Thymus (tissue), 11 donors: ENCODE results near the gene TNNT1. TPM values are rescaled to one million over a fixed set of nuclear protein-coding genes. Genes with fewer than 3 reads are reported as not detected.

Experiments used
- DNase-seq, 9 donors: peaks; one replicate each; pipeline ENCODE4 v3.0.0-alpha.2; 2013; ENCODE audit warnings: low spot score in 9 of 9, low read depth in 6 of 9, missing footprints in 1 of 9
- H3K27ac ChIP-seq, 2 donors: one replicate each; pipeline ENCODE4 v1.5.1; 2013; ENCODE audit warnings: control low read depth in 1 of 2, low read depth in 1 of 2, low read length in 1 of 2, mild to moderate bottlenecking in 1 of 2, moderate library complexity in 1 of 2
- H3K27me3 ChIP-seq, 2 donors: one replicate each; pipeline ENCODE4 v1.5.1; 2013; ENCODE audit warnings: low read length in 1 of 2; ENCODE audit not compliant: control insufficient read depth in 2 of 2, insufficient read depth in 1 of 2
- H3K36me3 ChIP-seq, 2 donors: one replicate each; pipeline ENCODE4 v1.5.1; 2013; ENCODE audit warnings: low read length in 1 of 2, mild to moderate bottlenecking in 1 of 2, moderate library complexity in 1 of 2; ENCODE audit not compliant: control insufficient read depth in 2 of 2, insufficient read depth in 2 of 2
- H3K4me1 ChIP-seq, 2 donors: one replicate each; pipeline ENCODE4 v1.5.1; 2013; ENCODE audit warnings: low read length in 2 of 2; ENCODE audit not compliant: control insufficient read depth in 2 of 2, insufficient read depth in 2 of 2
- H3K4me3 ChIP-seq, 2 donors: one replicate each; pipeline ENCODE4 v1.5.1; 2013; ENCODE audit warnings: low read length in 2 of 2, control low read depth in 1 of 2, mild to moderate bottlenecking in 1 of 2
- H3K9me3 ChIP-seq, 2 donors: one replicate each; pipeline ENCODE4 v1.5.1; 2013; ENCODE audit warnings: low read length in 1 of 2, mild to moderate bottlenecking in 1 of 2; ENCODE audit not compliant: control insufficient read depth in 2 of 2, insufficient read depth in 1 of 2
- WGBS: extraction: QIAGEN DNeasy Blood & Tissue Kit; methylation state at CpG from one replicate; pipeline ENCODE4 v1.1.7; 2013; 5-methylcytosine and 5-hydroxymethylcytosine counted together
- polyA plus RNA-seq: library from polyadenylated mRNA; stranded (reverse); fragments of 200-250 nt; gene quantifications from one replicate; pipeline ENCODE4 v1.2.3, GENCODE V29; 2013
- total RNA-seq: library from RNA; stranded (reverse); fragments of 120-200 nt; gene quantifications from one replicate; pipeline ENCODE4 v1.2.4, GENCODE V29; 2013
- donor health status: healthy.

The TNNT1 gene
- total and polyA plus RNA-seq, 2 donors, result 4.3 to 11.9 TPM

DNA sequence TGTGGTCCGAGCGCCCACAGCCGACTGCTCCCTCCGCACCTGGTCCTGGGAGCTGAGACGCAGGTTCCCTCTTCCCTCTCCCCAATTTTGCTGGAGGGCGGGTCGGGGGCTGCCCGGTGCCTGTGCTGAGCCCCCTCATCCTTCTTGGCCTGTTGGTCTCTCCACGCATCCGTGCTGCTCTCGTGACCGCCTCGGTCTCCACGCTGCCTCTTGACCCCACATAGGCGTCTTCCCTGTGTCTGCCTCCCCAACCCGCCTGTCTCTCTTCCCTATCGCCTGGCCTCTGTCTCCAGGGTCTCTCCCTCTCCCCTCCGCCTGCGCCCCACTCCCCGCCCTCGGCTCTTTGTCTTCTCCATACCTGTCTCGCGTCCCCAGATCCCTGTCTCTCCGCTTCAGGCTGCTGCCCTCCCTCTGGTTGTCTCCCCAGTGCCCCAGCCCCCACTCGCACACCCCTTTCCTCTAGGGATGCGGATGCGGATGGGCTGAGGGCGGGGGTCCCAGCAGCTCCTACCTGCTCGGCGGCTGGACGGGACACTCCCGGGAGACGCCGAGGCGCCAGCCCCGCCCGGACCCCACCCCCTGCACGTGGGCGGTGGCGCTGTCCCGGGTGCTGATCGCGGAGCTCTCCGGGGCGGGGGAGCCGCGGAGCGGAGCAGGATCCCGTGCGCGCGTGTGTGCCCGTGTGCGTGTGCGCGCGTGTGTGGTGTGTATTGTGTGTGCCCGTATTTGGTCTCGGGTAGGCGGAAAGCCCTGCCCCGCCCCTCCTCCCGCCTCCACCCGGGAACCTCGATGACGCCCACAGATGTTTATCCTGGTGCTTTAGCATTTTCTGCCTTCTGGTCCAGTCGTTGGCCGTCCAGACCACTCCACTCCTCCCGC lies 30.8 kb upstream of the TNNT1 start, which contains the start of gene SYT5:
Gene SYT5, minus strand, starts transcription at position 684 of the 879 bp plus-strand sequence. CDS start 1,248 bp downstream, outside the sequence.
- H3K27ac ChIP-seq, result no peak within 1 kb of the TSS
- H3K4me3 ChIP-seq, result peak within 1 kb of the TSS; percentile 20 to 40
- DNase-seq, result peak in 3 of 9 donors; percentile 47 to 68 (median 63)
- H3K36me3 ChIP-seq, result no peaks in the 10 kb centered on the region
- peaks cover 4 to 15% of the 10 kb centered on the region in 2 donors for H3K9me3 ChIP-seq
- H3K27me3 ChIP-seq, result peaks cover 14 to 73% of the 10 kb centered on the region in 2 donors
- WGBS, result 3% methylated on average over 68 of the region's 68 CpGs
- H3K4me1 ChIP-seq, result peaks cover 15 to 19% of the 10 kb centered on the region in 2 donors

DNA sequence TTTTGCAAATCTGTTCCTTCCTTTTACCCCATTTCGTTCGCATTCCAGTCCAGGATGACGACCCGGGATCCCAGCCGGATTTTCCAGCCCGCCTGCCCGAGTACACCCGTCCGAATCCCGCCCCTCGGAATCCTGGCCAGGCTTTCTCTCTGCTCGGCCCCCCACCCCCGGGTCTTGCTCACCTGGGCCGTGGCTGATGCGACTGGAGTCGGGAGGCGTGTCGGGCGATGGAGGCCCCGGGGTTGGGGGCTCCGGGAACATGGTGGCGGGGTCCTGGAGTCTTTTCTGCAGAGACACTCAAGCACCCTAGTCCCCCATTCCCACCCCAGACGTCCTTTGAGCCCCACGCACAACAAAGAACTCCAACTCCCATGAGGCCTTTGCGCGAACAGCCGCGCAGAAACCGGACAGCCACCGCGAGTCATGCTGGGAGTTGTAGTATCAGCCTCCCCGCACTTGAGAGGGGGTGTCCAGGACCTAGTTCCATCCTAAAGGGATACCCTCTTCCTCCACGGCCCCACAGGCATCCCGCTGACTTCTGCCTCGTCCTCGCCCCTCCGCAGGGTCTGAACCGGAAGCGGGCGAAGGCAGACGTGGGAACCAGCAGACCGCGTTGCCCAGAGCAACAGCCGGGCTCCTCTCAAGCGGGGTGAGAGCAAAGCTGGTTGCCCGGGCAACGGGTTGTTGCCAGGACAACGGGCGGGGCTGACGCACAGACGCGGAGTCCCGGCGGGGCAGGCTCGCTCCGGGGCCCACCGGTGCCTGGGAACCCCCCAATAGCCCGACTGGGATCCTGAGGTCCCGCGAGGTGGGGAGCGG lies 30.0 kb upstream of the TNNT1 start:
- no peak overlapping the region for H3K27ac ChIP-seq
- peaks cover 23 to 82% of the 10 kb centered on the region in 2 donors for H3K27me3 ChIP-seq
- peak in 8 of 9 donors; percentile 62 to 94 (median 83) for DNase-seq
- peaks cover 15 to 20% of the 10 kb centered on the region in 2 donors for H3K4me1 ChIP-seq
- 3% methylated on average over 61 of the region's 61 CpGs for WGBS
- no peaks in the 10 kb centered on the region for H3K36me3 ChIP-seq
- H3K9me3 ChIP-seq, result peaks cover 10 to 21% of the 10 kb centered on the region in 2 donors
- peak overlapping the region; percentile 20 to 40 for H3K4me3 ChIP-seq

DNA sequence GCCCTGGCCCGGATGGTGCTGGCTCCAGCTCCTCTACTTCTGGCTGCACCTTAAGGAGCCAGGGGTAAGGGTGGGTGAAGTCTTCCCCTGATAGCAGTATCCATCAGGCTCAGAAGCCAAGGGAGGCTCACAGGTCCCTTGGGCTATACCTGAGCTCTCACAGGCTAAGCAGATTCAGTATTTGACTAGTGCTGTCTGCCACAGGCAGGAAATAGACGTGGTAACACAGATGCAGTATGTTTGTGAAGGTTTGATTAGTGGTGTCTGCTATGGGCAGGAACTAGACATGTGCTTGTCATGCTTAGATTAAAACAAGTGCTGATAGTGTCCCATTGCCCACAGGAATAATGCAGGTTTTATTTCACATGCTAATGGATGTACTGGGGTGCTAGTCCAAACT lies 27.1 kb upstream of the TNNT1 start:
- DNase-seq, result no peak
- Histone ChIP-seq H3K4me3 (no peak overlapping the region), H3K9me3 (peaks cover 10 to 18% of the 10 kb centered on the region in 2 donors), H3K4me1 (peaks cover 15 to 26% of the 10 kb centered on the region in 2 donors), H3K27me3 (peaks cover 40 to 95% of the 10 kb centered on the region in 2 donors), H3K27ac (no peak overlapping the region), H3K36me3 (no peaks in the 10 kb centered on the region)
- 39% methylated on average over 2 of the region's 2 CpGs for WGBS

DNA sequence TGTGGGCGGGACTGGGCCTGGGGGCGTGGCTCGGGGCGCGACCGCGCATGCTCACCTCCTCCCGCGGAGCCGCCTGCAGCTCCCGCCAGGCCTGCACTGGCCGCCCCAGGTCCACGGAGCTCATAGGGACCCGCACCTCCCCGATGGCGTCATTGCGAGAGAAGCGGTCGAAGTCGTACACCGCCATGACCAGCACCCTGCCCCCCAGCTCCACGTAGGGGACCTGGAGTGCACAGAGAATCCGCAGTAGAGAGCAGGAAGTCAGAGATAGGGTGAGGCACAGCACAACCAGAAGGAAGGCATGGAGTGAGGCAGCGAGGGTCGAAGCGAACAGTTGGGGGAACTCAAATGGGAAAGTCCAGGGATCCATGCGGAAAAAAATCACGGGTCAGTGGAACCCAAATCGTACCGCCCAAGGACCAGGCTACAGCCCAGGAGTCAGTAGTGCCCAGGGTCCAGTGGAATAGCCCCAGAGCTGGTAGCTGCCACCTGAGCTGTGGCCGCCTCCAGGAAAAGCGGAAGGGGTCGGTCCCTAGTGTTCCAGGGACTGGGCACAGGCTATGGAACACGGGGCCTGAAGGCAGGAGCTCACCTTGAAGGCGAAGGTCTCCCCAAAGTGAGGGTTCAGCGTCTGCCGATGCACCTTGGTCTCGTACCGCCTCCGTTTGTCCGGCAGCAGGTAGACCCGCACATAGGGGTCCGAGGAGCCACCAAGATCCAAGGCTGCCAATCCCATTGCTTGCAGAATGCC lies 26.3 kb upstream of the TNNT1 start:
- H3K27me3 ChIP-seq, result peaks cover 41 to 95% of the 10 kb centered on the region in 2 donors
- no peak overlapping the region for H3K27ac ChIP-seq
- H3K36me3 ChIP-seq, result no peaks in the 10 kb centered on the region
- H3K9me3 ChIP-seq, result peaks cover 10 to 18% of the 10 kb centered on the region in 2 donors
- H3K4me3 ChIP-seq, result no peak overlapping the region
- no peak for DNase-seq
- H3K4me1 ChIP-seq, result peaks cover 15 to 25% of the 10 kb centered on the region in 2 donors
- WGBS, result 66% methylated on average over 43 of the region's 43 CpGs

DNA sequence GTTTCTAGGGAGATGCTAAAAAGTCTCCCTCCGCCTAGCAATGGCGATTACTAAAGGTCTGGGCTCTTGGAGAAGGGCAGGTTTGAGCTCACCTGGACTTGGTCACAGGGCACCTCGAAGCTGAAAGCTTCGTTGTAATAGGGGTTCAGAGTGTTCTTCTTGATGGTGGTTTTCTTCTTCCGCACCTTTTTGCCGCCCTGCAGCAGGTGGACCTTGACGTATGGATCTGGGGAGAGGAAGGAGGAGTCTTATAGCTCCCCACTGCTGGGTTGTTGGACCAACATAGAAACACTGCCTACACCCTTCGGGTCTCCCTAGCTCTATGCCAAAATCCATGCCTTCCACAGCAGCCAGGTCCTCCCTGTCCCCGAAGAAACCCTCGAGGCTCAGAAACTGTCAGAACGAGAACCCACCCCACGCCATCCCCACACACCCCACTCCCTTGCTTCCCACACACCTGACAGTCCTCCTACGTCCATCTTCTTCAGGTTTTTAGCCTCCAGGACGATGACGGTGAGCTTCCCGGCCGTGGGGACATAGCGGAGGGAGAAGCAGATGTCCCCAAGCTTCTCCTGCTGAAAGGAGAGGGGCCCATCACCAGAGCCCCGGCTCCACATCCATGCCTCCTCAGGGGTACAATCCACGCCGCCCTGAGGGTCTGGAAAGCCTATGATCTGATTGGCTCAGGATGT lies 25.6 kb upstream of the TNNT1 start:
- H3K9me3 ChIP-seq, result peaks cover 9 to 18% of the 10 kb centered on the region in 2 donors
- no peak for DNase-seq
- H3K27me3 ChIP-seq, result peaks cover 41 to 94% of the 10 kb centered on the region in 2 donors
- no peak overlapping the region for H3K27ac ChIP-seq
- peaks cover 9 to 20% of the 10 kb centered on the region in 2 donors for H3K4me1 ChIP-seq
- no peaks in the 10 kb centered on the region for H3K36me3 ChIP-seq
- 69% methylated on average over 21 of the region's 21 CpGs for WGBS
- no peak overlapping the region for H3K4me3 ChIP-seq

DNA sequence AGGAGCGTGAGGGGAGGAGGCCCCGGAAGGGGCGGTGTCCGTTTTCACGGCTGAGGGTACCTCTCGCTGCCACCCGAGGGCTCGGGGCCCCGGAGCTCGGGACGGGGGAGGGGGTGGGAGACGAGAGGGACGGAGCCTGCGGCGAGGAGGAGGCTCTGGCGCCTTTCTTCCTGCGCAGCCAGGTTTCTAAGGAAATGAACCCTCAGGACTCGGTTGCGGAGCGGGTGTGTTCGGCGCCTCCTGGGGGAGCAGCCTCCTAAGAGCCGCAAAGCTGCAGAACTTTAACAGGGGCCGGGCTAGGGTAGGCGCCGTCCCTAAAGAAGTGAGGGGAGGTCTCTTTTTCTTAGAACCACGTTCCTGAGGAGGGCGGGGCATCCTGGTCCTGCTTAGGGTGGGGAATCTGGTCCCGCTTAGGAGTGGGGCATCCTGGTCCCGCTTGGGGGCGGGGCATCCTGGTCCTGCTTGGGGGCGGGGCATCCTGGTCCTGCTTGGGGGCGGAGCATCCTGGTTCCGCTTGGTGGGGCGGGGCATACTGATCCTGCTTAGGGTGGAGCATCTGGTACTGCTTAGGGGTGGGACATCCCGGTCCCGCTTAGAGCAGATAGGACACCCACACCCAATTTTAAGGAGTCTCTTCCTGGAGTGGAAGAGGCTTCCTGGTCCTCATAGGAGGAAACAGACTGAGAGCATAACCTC lies 24.9 kb upstream of the TNNT1 start:
- 2% methylated on average over 37 of the region's 37 CpGs for WGBS

DNA sequence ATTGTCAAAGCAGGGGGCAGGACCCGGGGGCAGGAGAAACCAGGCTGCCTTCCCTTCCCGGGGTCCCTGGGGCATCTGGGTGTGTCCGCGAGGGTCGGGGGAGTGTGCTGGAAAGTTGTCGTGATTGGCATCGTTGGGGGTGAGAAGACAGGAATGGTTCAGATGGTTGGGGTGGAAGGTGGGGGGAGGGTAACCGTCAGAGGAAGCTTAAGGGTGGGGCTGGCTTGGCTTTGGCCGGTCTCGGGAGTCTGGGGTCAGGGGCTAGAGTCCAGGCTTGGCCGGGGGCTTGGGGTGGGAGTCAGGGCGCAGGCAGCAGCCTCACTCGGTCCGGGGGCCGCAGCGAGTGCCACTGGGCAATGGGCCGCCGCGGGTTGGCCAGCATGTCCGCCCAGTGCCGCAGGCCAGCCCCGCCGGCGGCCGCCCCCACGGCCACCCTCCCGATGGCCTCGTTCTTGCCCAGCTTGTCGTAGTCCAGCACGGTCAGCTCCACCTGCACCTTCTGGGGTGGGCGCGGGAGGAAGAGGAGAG lies 24.2 kb upstream of the TNNT1 start:
- peak overlapping the region; percentile 10 to 21 for H3K4me3 ChIP-seq
- WGBS, result 6% methylated on average over 32 of the region's 32 CpGs
- H3K27ac ChIP-seq, result no peak overlapping the region
- no peak for DNase-seq
- no peaks in the 10 kb centered on the region for H3K36me3 ChIP-seq
- peaks cover 0 to 7% of the 10 kb centered on the region in 2 donors for H3K4me1 ChIP-seq
- peaks cover 41 to 88% of the 10 kb centered on the region in 2 donors for H3K27me3 ChIP-seq
- peaks cover 9 to 18% of the 10 kb centered on the region in 2 donors for H3K9me3 ChIP-seq

More for the DNA sequence above, 24.9 kb upstream of the TNNT1 start:
- Histone ChIP-seq H3K27ac (no peak overlapping the region), H3K9me3 (peaks cover 9 to 18% of the 10 kb centered on the region in 2 donors), H3K36me3 (no peaks in the 10 kb centered on the region), H3K4me1 (peaks cover 2 to 13% of the 10 kb centered on the region in 2 donors), H3K4me3 (peak overlapping the region; percentile 10 to 21), H3K27me3 (peaks cover 41 to 94% of the 10 kb centered on the region in 2 donors)
- no peak for DNase-seq
